Karpas-422 (cell line): ENCODE data around the gene ANGPTL4. TPM values are rescaled to one million over a fixed set of nuclear protein-coding genes. Genes with fewer than 3 reads are reported as not detected.

ENCODE experiments used
- DNase-seq: peaks from one replicate; pipeline ENCODE4 v3.0.0-alpha.2; 2015
- H2AFZ ChIP-seq: fragments of 200-600 bp; sonication (generic); 2 replicates; pipeline ENCODE4 v1.6.1; 2014; ENCODE audit warnings: antibody characterized with exemption, low read length, mixed read lengths
- H3K27ac ChIP-seq: fragments of 200-600 bp; sonication (generic); 2 replicates; pipeline ENCODE4 v1.5.1; 2014; ENCODE audit warnings: mild to moderate bottlenecking, low read length, moderate library complexity
- H3K27me3 ChIP-seq: fragments of 200-600 bp; sonication (generic); 2 replicates; pipeline ENCODE4 v1.6.1; 2014; ENCODE audit warnings: low read length, mixed read lengths
- H3K36me3 ChIP-seq: fragments of 200-600 bp; sonication (generic); 2 replicates; pipeline ENCODE4 v1.6.1; 2014; ENCODE audit warnings: low read length, mixed read lengths; ENCODE audit not compliant: insufficient read depth
- H3K4me1 ChIP-seq: fragments of 200-600 bp; sonication (generic); 2 replicates; pipeline ENCODE4 v1.6.1; 2014; ENCODE audit warnings: mild to moderate bottlenecking, low read length, mixed read lengths
- H3K4me2 ChIP-seq: fragments of 200-600 bp; sonication (generic); 2 replicates; pipeline ENCODE4 v1.6.1; 2014; ENCODE audit warnings: low read length, low read depth, mild to moderate bottlenecking; ENCODE audit not compliant: poor library complexity, severe bottlenecking
- H3K4me3 ChIP-seq: fragments of 200-600 bp; sonication (generic); 2 replicates; pipeline ENCODE4 v1.5.1; 2014; ENCODE audit warnings: mild to moderate bottlenecking, antibody characterized with exemption, low read length, mixed read lengths
- H3K79me2 ChIP-seq: fragments of 200-600 bp; sonication (generic); 2 replicates; pipeline ENCODE4 v1.6.1; 2014; ENCODE audit warnings: mild to moderate bottlenecking, low read length, mixed read lengths
- H3K9ac ChIP-seq: fragments of 200-600 bp; sonication (generic); 2 replicates; pipeline ENCODE4 v1.6.0; 2014; ENCODE audit warnings: low read length
- H3K9me2 ChIP-seq: fragments of 200-600 bp; sonication (generic), shearing (Covaris generic); replicated peaks from 2 replicates; pipeline ENCODE4 v1.6.0; 2014; ENCODE audit warnings: mild to moderate bottlenecking, low read length, moderate library complexity; ENCODE audit not compliant: insufficient read depth
- H3K9me3 ChIP-seq: fragments of 300-700, 200-600 bp; sonication (generic); 2 replicates; pipeline ENCODE4 v1.6.1; 2014; ENCODE audit warnings: low read length, mixed read lengths
- H4K20me1 ChIP-seq: fragments of 200-600 bp; sonication (generic); 2 replicates; pipeline ENCODE4 v1.6.1; 2014; ENCODE audit warnings: mild to moderate bottlenecking, antibody characterized with exemption, low read length, low read depth; ENCODE audit not compliant: insufficient read depth
- total RNA-seq: library from RNA; depleted of rRNA; stranded (reverse); fragments of >200 nt; shearing (Covaris generic); gene quantifications from 2 replicates; pipeline ENCODE4 v1.2.3, GENCODE V29; 2014; ENCODE audit warnings: low replicate concordance

ANGPTL4 gene
- total RNA-seq, 1 experiment from 2014 or later = not detected

DNA sequence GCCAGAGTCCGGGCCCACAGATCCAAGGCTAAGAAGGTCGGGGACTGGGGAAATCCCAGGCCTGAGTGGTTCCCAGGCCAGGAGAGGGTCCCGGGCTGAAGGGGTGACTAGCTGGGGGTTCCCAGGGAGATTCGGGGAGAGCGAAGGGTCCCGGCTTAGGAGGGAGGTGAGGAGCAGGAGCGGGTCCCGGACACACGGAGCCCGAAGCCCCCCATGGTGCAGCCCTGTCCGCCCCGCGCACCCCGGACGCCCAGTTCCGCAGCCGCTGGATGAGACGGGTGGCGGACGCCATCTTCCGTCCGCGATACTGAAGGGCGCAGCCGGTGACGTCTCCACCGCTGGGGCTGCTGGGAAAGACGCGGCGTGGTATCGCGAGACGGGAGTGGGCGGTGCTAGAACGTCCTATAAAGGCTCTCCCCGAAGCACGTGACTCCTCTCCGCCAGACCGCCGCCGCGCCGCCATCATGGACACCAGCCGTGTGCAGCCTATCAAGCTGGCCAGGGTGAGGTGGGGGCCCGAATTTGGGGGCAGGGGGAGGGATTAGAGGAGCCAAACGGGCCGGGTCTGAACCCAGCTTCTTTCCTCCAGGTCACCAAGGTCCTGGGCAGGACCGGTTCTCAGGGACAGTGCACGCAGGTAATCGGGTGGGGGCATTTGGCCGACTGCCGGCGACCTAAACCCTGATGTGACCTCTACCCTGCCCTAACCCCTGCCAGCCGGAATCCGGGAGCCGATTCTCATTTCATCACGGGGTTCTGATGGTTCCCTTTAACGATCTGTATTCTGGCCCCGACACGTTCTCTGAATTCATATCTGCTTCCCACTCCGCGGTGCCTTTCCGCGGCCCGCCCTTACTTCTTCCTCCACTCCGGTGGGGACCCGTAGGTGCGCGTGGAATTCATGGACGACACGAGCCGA, 42.6 kb upstream of the ANGPTL4 start, which contains the start of the genes NDUFA7 and RPS28:
Gene NDUFA7 (minus strand): TSS at position 309 of the 919 bp plus-strand sequence. CDS start 17 bp downstream, at position 292.
Gene RPS28 (plus strand): TSS at position 430 of the 919 bp plus-strand sequence. CDS start 35 bp downstream, at position 465.
- Histone ChIP-seq H2AFZ (peak within 1 kb of the TSS; percentile 17; the same call in 1 of the 2 replicates), H3K4me3 (peak within 1 kb of the TSS; percentile 98), H3K9me3 (no peaks in the 10 kb centered on the region), H3K9me2 (no peaks in the 10 kb centered on the region), H3K27me3 (no peaks in the 10 kb centered on the region), H3K9ac (peak within 1 kb of the TSS; percentile 97), H3K27ac (peak within 1 kb of the TSS; percentile 32; the same call in 1 of the 2 replicates), H3K4me2 (peak within 1 kb of the TSS; percentile 94), H4K20me1 (peaks cover 19% of the 10 kb centered on the region), H3K36me3 (peaks cover 19% of the 10 kb centered on the region), H3K4me1 (peaks cover 40% of the 10 kb centered on the region), H3K79me2 (peaks cover 42% of the 10 kb centered on the region)
- peak; percentile 99 for DNase-seq

DNA sequence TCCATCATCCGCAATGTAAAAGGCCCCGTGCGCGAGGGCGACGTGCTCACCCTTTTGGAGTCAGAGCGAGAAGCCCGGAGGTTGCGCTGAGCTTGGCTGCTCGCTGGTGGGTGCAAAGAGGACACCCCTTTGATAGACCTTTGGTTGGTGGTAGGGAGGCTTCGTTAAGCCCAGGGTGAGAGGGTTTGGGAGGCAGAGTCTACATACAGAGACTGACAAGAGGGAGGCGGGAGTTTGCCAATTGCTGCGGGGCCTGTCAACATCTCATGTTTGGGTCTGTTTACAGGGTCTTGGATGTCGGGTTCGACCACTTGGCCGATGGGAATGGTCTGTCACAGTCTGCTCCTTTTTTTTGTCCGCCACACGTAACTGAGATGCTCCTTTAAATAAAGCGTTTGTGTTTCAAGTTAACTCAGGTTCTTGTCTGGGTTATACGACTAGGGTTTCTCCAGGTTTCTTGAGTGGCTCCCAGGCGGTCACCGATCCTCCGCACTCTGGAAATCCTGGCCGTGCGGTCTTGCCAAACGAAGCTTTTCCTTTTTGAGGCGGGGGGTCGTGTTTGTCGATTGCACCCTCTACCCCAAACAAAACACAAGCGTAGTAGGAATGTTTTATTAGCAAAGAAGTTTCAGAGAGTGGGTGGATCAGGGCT, 41.8 kb upstream of the ANGPTL4 start:
- H3K4me1 ChIP-seq = peaks cover 40% of the 10 kb centered on the region
- H3K79me2 ChIP-seq = peaks cover 42% of the 10 kb centered on the region
- H3K36me3 ChIP-seq = peaks cover 19% of the 10 kb centered on the region
- no peak for DNase-seq
- H2AFZ ChIP-seq = no peak overlapping the region
- peak overlapping the region; percentile 93 for H3K4me2 ChIP-seq
- no peaks in the 10 kb centered on the region for H3K9me3 ChIP-seq
- peaks cover 19% of the 10 kb centered on the region for H4K20me1 ChIP-seq
- no peaks in the 10 kb centered on the region for H3K27me3 ChIP-seq
- H3K9ac ChIP-seq = peak overlapping the region; percentile 97
- no peaks in the 10 kb centered on the region for H3K9me2 ChIP-seq
- peak overlapping the region; percentile 98 for H3K4me3 ChIP-seq
- no peak overlapping the region; the same call in 1 of the 2 replicates for H3K27ac ChIP-seq

DNA sequence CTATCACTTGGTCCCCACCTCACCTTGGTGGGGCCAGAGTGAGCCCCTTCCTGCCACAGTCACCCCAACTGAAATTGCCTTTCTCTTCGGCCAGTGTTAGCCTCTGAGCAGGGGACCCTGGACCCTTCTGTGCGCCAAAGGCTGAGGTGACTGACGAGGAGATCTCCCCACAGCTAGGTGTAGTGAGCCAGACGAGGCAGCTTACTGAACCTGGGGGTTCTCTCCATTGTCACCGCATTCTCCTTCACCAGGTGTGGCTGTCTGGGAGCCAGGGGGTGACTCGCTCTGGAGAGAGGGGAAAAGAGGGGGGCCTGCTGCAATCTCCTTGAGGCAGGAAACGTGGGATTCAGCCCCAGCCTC, 41.3 kb upstream of the ANGPTL4 start:
- Histone ChIP-seq H3K4me1 (peaks cover 40% of the 10 kb centered on the region), H3K4me3 (peak overlapping the region; percentile 98), H3K4me2 (peak overlapping the region; percentile 93), H3K27ac (no peak overlapping the region), H3K9me3 (no peaks in the 10 kb centered on the region), H2AFZ (no peak overlapping the region), H3K27me3 (no peaks in the 10 kb centered on the region), H3K9me2 (no peaks in the 10 kb centered on the region), H3K79me2 (peaks cover 38% of the 10 kb centered on the region), H4K20me1 (peaks cover 19% of the 10 kb centered on the region), H3K9ac (peak overlapping the region; percentile 97), H3K36me3 (peaks cover 19% of the 10 kb centered on the region)
- DNase-seq = no peak

DNA sequence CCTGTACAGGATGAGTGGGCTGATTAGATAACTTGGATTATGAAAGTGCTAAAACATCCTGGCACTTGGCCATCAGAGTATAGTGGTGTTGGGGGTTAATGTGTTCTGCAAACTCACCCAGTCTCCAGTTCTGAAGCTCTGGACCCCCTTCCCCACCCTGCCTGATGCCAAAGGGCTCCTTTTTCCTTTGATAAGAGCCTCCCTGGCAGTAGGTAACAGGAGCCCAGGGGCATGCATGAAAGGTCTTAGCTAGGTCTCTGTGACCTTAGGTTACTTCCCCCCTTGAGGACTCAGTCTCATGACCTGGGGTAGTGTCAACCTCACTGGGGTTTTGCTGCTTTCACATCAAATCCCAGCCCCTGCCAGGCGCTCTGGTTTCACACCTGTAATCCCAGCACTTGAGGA, 40.2 kb upstream of the ANGPTL4 start:
- H3K4me2 ChIP-seq = peak overlapping the region; percentile 93
- peak; percentile 51 for DNase-seq
- H3K36me3 ChIP-seq = peaks cover 19% of the 10 kb centered on the region
- H3K79me2 ChIP-seq = peaks cover 37% of the 10 kb centered on the region
- H3K4me3 ChIP-seq = no peak overlapping the region
- peaks cover 19% of the 10 kb centered on the region for H4K20me1 ChIP-seq
- no peaks in the 10 kb centered on the region for H3K27me3 ChIP-seq
- no peaks in the 10 kb centered on the region for H3K9me3 ChIP-seq
- peaks cover 40% of the 10 kb centered on the region for H3K4me1 ChIP-seq
- no peak overlapping the region for H3K27ac ChIP-seq
- no peaks in the 10 kb centered on the region for H3K9me2 ChIP-seq
- H3K9ac ChIP-seq = no peak overlapping the region
- H2AFZ ChIP-seq = no peak overlapping the region

DNA sequence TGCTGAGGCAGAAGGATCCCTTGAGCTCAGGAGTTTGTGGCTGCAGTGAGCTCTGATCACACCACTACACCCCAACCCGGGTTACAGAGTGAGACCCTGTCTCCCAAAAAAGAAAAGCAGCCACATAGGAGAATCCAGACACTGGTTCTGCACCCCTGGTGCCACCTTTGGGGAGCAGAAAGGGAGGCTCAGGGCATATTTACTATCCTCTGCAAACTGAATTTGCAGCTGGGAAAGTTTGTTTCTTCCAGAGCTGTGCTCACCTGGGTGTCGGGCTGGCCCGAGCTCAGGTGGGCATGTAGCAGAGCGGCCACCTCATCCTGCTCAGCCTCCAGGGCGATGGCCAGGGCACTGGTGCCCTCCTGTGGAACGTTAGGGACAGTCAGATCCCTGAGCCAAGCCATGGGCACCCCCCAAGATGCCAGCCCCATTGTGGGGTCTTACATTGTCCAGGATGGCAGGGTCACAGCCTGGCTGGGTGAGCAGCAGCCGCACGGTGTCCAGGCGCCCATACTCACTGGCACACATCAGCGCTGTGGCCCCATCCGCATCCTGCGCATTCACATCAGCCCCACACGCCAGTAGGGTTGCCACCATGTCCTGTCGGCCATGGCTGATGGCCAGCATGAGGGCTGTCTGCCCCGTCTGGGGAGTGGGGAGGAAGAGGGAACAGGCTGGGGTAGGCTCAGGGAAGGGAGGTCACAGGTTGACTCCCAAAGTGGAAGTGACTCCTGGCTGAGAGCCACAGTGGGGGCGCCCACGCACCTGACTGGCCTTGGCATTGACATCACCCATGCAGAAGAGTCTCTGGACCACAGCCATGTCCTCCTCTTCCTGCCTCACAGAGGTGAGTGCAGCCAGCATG, 39.5 kb upstream of the ANGPTL4 start:
- Histone ChIP-seq H3K9me2 (no peaks in the 10 kb centered on the region), H3K27me3 (no peaks in the 10 kb centered on the region), H3K4me3 (no peak overlapping the region), H3K4me2 (no peak overlapping the region), H3K9ac (no peak overlapping the region), H3K36me3 (peaks cover 19% of the 10 kb centered on the region), H3K9me3 (no peaks in the 10 kb centered on the region), H3K79me2 (peaks cover 32% of the 10 kb centered on the region), H2AFZ (no peak overlapping the region), H3K4me1 (peaks cover 39% of the 10 kb centered on the region), H3K27ac (no peak overlapping the region), H4K20me1 (peaks cover 19% of the 10 kb centered on the region)
- DNase-seq = peak; percentile 69

DNA sequence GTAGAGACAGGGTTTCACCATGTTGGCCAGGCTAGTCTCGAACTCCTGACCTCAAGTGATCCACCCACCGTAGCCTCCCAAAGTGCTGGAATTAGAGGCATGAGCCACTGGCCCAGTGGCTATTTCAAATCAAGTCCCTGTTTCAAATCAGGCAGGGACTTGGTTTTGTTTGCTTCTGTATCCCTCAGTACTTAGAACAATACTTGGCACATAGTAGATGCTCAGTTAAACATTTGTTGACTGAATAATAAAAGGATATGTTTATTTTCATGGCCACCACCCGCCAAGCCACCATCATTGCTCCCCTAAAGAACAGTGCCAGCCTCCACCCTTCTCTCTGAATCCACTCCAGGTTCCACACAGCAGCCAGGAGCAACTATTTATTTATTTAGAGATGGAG, 38.5 kb upstream of the ANGPTL4 start:
- H3K79me2 ChIP-seq = peaks cover 22% of the 10 kb centered on the region

DNA sequence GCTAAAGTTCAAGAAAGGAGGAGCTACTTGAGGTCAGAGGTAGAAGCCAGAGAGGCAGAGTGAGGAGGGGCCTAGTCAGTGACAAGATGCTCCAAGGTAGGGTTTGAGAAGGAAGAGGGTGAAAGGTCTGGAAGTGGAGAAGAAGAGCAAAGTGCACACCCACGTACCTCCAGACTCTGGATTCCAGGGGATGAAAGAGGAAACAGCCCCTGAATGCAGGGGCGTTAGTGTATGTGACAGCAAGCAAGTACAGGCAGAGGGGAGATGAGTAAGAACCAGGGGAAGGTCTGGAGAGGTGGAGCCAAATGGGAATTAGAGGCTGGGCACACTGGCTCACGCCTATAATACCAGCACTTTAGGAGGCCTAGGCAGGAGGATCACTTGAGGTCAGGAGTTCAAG, 34.0 kb upstream of the ANGPTL4 start:
- no peak overlapping the region for H2AFZ ChIP-seq
- DNase-seq = peak; percentile 39
- no peaks in the 10 kb centered on the region for H3K27me3 ChIP-seq
- H3K4me1 ChIP-seq = peaks cover under 1% of the 10 kb centered on the region
- no peak overlapping the region for H3K27ac ChIP-seq
- no peaks in the 10 kb centered on the region for H3K9me2 ChIP-seq
- no peak overlapping the region for H3K4me3 ChIP-seq
- no peaks in the 10 kb centered on the region for H3K9me3 ChIP-seq
- H3K9ac ChIP-seq = no peak overlapping the region
- H3K36me3 ChIP-seq = no peaks in the 10 kb centered on the region
- H4K20me1 ChIP-seq = no peaks in the 10 kb centered on the region
- no peaks in the 10 kb centered on the region for H3K79me2 ChIP-seq
- H3K4me2 ChIP-seq = no peak overlapping the region

More for the DNA sequence above, 38.5 kb upstream of the ANGPTL4 start:
- DNase-seq = no peak
- H3K9me2 ChIP-seq = no peaks in the 10 kb centered on the region
- H2AFZ ChIP-seq = no peak overlapping the region
- H3K36me3 ChIP-seq = peaks cover 19% of the 10 kb centered on the region
- peaks cover 29% of the 10 kb centered on the region for H3K4me1 ChIP-seq
- no peak overlapping the region for H3K27ac ChIP-seq
- H3K27me3 ChIP-seq = no peaks in the 10 kb centered on the region
- H3K4me3 ChIP-seq = no peak overlapping the region
- no peak overlapping the region for H3K4me2 ChIP-seq
- H3K9me3 ChIP-seq = no peaks in the 10 kb centered on the region
- no peak overlapping the region for H3K9ac ChIP-seq
- peaks cover 19% of the 10 kb centered on the region for H4K20me1 ChIP-seq
